Thyroid gland (tissue), 4 donors: ENCODE measurements around the gene DCP1B. TPM values are rescaled to one million over a fixed set of nuclear protein-coding genes. Genes with fewer than 3 reads are reported as not detected.

Source experiments
- DNase-seq, 2 donors: peaks; one replicate each; pipeline ENCODE4 v3.0.0-alpha.2; 2019
- H3K27ac ChIP-seq, 3 donors: fragments of 200-600 bp; sonication (generic); 1 replicate in 2 of 3; 2 replicates in 1 of 3; pipeline ENCODE4 v1.5.1; 2016 to 2019; ENCODE audit warnings: mild to moderate bottlenecking in 1 of 3, moderate library complexity in 1 of 3
- H3K27me3 ChIP-seq: fragments of 200-600 bp; sonication (generic); one replicate; pipeline ENCODE4 v1.5.1; 2019
- H3K36me3 ChIP-seq, 2 donors: fragments of 200-600 bp; sonication (generic); one replicate each; pipeline ENCODE4 v1.5.1; 2016 to 2019
- H3K4me1 ChIP-seq, 2 donors: fragments of 200-600 bp; sonication (generic); one replicate each; pipeline ENCODE4 v1.5.1; 2017 to 2019
- H3K4me3 ChIP-seq, 3 donors: fragments of 200-600 bp; sonication (generic); replicated peaks in 1 of 3; 1 replicate in 2 of 3; 2 replicates in 1 of 3; pipeline ENCODE4 v1.5.1; 2016; ENCODE audit warnings: mild to moderate bottlenecking in 1 of 3
- H3K9me3 ChIP-seq: fragments of 200-600 bp; sonication (generic); one replicate; pipeline ENCODE4 v1.5.1; 2017
- POLR2A ChIP-seq, 2 donors: fragments of 450-650 bp; IDR thresholded peaks; one replicate each; pipeline ENCODE4 v1.6.1; 2017; ENCODE audit warnings: antibody characterized with exemption in 2 of 2, mild to moderate bottlenecking in 2 of 2, moderate library complexity in 1 of 2
- WGBS, 2 donors: methylation state at CpG; one replicate each; pipeline ENCODE4 v1.1.5; 2017; 5-methylcytosine and 5-hydroxymethylcytosine counted together
- intact Hi-C: fragments of 100-400 bp; cut with DNase I; formaldehyde crosslinking; loops from one replicate; pipeline ENCODE4 v1.15.1; 2023
- total RNA-seq, 4 donors: library from RNA; depleted of rRNA; stranded (reverse); fragments of >200 nt; gene quantifications; one replicate each; pipeline ENCODE4 v1.2.3, GENCODE V29; 2016
- TF ChIP-seq, protein P1 (sequence below), 6 experiments: fragments of 200-600 bp in 3 of 6; fragments of 450-650 bp in 3 of 6; sonication (generic) in 3 of 6; IDR thresholded peaks; one replicate each; pipeline ENCODE4 v1.5.1; 2016 to 2019; ENCODE audit warnings: antibody characterized with exemption in 6 of 6, mild to moderate bottlenecking in 2 of 6, inconsistent platforms in 1 of 6, moderate library complexity in 1 of 6

DCP1B gene
- total RNA-seq, 4 donors from 2014 or later = 20.1 to 22.9 (median 21.1) TPM

DNA sequence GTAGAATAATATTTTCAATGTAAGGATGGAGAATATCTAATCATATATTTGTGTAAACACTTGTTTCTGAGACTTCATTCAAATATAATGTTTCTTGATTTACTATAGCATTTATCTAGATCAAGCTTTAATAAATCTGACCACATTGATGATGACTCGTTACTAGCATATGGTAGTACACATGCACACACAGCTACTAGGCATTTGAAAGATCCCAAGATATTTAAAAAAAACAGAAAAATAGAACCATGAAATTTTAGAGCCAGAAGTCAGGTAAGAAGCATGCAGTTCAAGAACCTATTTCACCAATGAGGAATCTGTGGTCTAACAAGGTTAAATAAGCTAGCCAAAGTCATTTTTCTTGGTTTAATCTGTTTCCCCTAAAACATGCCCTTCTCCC lies 32.0 kb downstream of the DCP1B start:
- Histone ChIP-seq H3K4me3 (no peak overlapping the region), H3K4me1 (peaks cover 6 to 11% of the 10 kb centered on the region in 2 donors)
- WGBS, 2 donors = 85% methylated on average over 1 of the region's 1 CpG

DNA sequence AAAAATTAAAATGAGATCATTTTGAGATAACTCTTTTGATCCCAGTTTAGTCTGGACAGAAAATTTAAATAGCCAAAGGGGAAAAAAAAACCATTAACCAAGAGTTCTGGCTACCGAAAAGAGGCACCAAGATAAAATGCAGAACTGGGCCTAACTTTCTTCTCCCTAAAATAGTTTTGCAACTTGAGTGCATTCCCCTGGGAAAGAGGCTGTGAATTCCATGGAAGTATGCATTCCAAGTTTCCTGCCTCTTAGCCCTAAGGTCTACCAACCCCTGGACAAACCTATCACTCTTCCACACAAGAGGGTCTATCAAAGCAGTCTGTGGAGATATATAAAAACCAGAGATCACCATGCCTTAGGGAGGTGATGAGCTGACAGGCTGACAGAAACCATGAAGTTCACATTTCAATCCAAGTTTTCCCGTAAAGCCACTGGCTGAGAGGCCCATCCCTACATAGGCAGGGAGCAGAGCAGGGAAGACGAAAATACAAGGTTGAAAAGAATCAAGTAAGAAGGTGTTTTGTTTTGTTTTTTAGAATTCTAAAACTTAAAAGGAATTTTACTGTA lies 33.8 kb downstream of the DCP1B start:
- no peak overlapping the region for H3K4me3 ChIP-seq
- H3K9me3 ChIP-seq = no peaks in the 10 kb centered on the region
- peaks cover 6 to 11% of the 10 kb centered on the region in 2 donors for H3K4me1 ChIP-seq
- peaks cover 0 to 1% of the 10 kb centered on the region in 2 donors for H3K36me3 ChIP-seq
- no peaks in the 10 kb centered on the region for H3K27me3 ChIP-seq
- TF ChIP-seq POLR2A (IDR thresholded peaks at IDR 0.05) = no peak
- TF ChIP-seq, protein P1, sequence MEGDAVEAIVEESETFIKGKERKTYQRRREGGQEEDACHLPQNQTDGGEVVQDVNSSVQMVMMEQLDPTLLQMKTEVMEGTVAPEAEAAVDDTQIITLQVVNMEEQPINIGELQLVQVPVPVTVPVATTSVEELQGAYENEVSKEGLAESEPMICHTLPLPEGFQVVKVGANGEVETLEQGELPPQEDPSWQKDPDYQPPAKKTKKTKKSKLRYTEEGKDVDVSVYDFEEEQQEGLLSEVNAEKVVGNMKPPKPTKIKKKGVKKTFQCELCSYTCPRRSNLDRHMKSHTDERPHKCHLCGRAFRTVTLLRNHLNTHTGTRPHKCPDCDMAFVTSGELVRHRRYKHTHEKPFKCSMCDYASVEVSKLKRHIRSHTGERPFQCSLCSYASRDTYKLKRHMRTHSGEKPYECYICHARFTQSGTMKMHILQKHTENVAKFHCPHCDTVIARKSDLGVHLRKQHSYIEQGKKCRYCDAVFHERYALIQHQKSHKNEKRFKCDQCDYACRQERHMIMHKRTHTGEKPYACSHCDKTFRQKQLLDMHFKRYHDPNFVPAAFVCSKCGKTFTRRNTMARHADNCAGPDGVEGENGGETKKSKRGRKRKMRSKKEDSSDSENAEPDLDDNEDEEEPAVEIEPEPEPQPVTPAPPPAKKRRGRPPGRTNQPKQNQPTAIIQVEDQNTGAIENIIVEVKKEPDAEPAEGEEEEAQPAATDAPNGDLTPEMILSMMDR (IDR thresholded peaks at IDR 0.05) = no peak
- WGBS, 2 donors = 90% methylated on average over 3 of the region's 3 CpGs
- DNase-seq = no peak
- intact Hi-C loops = no loop called here
- H3K27ac ChIP-seq = no peak overlapping the region

More for the DNA sequence above, 32.0 kb downstream of the DCP1B start:
- H3K27me3 ChIP-seq = no peaks in the 10 kb centered on the region
- no peaks in the 10 kb centered on the region for H3K36me3 ChIP-seq
- no peak for TF ChIP-seq POLR2A (IDR thresholded peaks at IDR 0.05)
- TF ChIP-seq, protein P1 (IDR thresholded peaks at IDR 0.05) = no peak
- peak overlapping the region; percentile 54 to 88 (median 74) for H3K27ac ChIP-seq
- no peak for DNase-seq
- H3K9me3 ChIP-seq = no peaks in the 10 kb centered on the region
- intact Hi-C loops = no loop called here

DNA sequence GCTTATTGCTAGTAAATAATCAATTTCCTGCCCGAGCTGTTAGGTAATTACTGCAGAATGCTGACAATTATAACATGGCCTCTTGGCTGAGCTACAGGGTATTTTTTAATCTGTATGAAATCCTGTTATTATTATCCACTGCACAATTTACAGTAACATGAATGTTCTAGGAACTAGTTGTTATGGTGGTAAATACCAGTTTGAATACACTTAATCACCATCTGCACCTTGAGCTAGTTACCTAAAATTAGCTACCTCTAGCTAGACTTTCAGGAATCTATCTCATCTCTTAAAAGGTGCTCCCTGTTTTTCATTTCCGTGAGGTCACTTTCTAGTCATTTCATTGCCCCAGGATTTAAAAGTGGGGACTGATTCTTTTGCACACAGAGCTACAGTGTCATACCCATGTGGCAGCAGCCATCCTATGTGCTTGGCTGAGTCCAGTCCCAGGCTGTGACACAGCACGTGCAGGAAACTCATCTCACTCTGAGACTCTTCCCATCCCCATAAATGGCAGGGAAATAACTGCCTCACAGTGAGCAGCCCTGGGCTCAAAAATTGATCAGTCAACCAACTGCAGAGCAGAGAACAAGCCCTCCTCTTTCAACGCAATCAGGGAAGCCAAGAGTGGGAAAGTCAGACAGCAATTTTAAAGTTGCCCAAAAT lies 37.6 kb downstream of the DCP1B start:
- Histone ChIP-seq H3K27ac (no peak overlapping the region), H3K27me3 (no peaks in the 10 kb centered on the region), H3K36me3 (peaks cover 3 to 13% of the 10 kb centered on the region in 2 donors), H3K9me3 (no peaks in the 10 kb centered on the region), H3K4me3 (no peak overlapping the region), H3K4me1 (no peaks in the 10 kb centered on the region)
- intact Hi-C loops = no loop called here
- DNase-seq = no peak
- 89 to 97% methylated on average over 4 of the region's 4 CpGs for WGBS, 2 donors
- TF ChIP-seq, protein P1 (IDR thresholded peaks at IDR 0.05) = no peak
- TF ChIP-seq POLR2A (IDR thresholded peaks at IDR 0.05) = no peak

DNA sequence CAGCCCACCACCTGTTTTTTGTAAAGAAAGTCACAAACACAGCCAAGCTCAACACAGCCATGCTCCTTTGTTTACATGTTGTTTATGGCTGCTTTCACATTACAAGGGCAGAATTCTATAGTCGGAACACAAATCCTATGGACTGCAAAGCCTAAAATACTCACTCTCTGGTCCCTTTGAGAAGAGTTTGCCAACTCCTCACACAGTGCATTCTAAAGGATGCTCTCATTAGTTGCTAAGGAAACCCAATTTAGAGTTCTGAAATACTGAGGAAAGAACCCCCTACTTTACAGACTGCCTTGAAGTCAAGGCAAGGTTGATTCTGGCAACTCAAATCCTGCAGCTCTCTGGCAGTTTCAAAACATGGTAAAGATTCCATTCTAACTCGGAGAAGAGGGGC lies 38.3 kb downstream of the DCP1B start:
- 89 to 93% methylated on average over 2 of the region's 2 CpGs for WGBS, 2 donors
- Histone ChIP-seq H3K9me3 (no peaks in the 10 kb centered on the region), H3K27me3 (no peaks in the 10 kb centered on the region), H3K4me3 (no peak overlapping the region), H3K36me3 (peaks cover 3 to 13% of the 10 kb centered on the region in 2 donors), H3K4me1 (no peaks in the 10 kb centered on the region), H3K27ac (no peak overlapping the region)
- intact Hi-C loops = no loop called here
- no peak for TF ChIP-seq POLR2A (IDR thresholded peaks at IDR 0.05)
- TF ChIP-seq, protein P1 (IDR thresholded peaks at IDR 0.05) = no peak
- no peak for DNase-seq
